Fibroblast of mammary gland (primary cell): ENCODE measurements around the gene TSPAN5.

Experiments
- DNase-seq: peaks from one replicate; pipeline ENCODE4 v3.0.0-alpha.2; 2010; ENCODE audit warnings: low read depth
- H3K4me3 ChIP-seq: 2 replicates; pipeline ENCODE4 v1.5.1; 2011; ENCODE audit warnings: low read depth, mild to moderate bottlenecking, low read length, moderate library complexity; ENCODE audit not compliant: control insufficient read depth
- TF ChIP-seq, protein P1 (sequence below): conservative IDR thresholded peaks from 2 replicates; pipeline ENCODE4 v1.5.1; 2011; ENCODE audit warnings: low read depth, low read length, inconsistent platforms; ENCODE audit not compliant: control insufficient read depth, insufficient read depth

The TSPAN5 gene

DNA sequence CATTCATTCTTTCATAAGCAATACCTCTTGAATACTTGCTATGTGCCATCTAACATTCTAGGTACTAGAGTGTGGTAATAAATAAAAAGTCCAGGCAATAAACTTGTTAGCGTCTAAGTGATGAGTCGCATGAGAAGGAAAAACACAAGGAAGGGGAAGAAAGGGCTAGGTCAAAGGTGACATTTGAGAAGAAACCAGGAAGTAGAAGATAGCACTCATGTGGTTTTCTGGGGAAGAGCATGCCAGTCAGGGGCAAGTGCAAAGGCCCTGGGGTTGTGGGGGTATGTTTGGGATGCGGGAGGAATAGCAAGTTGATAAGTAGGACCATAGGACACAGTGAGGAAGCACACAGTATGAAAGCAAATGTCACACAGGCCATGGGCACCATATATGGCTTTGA, 157.0 kb downstream of the TSPAN5 start:
- TF ChIP-seq, protein P1, sequence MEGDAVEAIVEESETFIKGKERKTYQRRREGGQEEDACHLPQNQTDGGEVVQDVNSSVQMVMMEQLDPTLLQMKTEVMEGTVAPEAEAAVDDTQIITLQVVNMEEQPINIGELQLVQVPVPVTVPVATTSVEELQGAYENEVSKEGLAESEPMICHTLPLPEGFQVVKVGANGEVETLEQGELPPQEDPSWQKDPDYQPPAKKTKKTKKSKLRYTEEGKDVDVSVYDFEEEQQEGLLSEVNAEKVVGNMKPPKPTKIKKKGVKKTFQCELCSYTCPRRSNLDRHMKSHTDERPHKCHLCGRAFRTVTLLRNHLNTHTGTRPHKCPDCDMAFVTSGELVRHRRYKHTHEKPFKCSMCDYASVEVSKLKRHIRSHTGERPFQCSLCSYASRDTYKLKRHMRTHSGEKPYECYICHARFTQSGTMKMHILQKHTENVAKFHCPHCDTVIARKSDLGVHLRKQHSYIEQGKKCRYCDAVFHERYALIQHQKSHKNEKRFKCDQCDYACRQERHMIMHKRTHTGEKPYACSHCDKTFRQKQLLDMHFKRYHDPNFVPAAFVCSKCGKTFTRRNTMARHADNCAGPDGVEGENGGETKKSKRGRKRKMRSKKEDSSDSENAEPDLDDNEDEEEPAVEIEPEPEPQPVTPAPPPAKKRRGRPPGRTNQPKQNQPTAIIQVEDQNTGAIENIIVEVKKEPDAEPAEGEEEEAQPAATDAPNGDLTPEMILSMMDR, result no peak
- DNase-seq, result peak; percentile 64
- H3K4me3 ChIP-seq, result no peak overlapping the region

DNA sequence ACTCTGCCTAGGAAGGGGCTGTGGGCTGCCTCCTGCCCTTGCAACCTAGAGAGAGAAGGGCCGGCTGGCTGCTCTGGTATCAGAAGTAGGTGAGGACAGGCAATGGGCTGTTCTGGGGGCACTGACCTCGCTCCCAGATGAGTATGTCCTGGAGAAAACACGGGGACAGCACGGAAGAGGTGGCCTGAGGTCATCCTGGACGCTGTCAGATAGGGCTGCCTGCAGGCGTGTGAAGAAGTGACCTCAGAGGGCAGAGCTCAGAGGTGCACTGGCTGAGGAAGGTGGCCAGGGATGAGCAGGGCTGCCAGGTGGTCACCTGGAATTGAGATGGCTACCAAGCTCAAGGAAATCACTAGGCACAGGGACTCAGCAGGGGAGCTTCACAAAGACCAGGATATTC, 159.6 kb downstream of the TSPAN5 start:
- no peak for DNase-seq
- TF ChIP-seq, protein P1, result no peak

DNA sequence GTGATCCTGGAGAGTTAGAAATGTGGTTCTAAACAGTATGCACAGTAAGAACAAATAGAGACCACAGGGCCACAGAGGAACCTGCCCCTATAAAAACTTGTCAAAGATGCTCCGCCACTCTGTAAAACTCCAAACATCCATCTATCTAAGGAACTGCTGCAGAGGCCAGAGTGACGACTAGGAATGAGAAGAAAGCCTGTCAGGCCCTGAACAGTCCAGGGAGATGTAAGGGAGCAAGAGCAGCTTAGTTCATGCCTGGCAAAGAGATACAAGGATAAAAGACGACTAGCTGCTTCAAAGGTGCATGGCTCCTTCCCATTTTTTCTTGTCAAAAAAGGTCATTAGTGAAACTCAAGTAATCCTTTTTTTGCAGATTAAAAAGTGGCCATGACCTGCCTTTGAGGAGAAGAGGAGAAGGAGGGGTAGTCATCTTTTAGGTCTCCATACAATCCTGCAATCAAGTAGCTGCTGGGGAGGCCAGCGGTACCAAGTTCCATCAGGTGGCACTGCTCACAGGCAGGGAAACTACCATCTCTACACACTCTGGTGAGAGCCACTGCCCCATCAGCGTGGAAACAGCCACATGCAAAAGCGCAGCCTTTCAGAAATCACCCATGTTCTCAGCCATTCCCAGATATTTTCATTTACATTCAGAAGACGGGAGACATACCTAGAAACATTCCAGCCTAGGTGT, 162.1 kb downstream of the TSPAN5 start:
- DNase-seq, result no peak
- TF ChIP-seq, protein P1, result no peak
- H3K4me3 ChIP-seq, result no peak overlapping the region

More for the DNA sequence above, 159.6 kb downstream of the TSPAN5 start:
- H3K4me3 ChIP-seq, result no peak overlapping the region

DNA sequence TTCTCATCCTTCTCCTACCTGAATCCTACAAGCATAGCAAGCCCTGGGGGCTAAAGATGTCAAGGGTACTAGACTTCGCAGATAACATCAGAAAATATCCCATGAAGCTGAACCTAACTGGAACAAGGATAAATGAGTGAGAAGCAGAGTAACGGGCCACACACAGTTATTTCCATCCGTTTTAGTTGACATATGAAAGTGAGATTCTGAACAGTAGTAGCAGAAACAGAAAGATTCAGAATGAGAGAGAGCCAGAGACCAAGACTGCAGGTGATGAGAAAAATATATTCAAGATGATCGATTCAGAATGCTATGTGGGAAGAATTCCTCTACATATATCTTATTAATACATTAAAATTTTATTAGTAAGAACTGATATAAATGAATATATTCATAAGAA, 165.1 kb downstream of the TSPAN5 start:
- TF ChIP-seq, protein P1, result no peak
- H3K4me3 ChIP-seq, result no peak overlapping the region
- no peak for DNase-seq

DNA sequence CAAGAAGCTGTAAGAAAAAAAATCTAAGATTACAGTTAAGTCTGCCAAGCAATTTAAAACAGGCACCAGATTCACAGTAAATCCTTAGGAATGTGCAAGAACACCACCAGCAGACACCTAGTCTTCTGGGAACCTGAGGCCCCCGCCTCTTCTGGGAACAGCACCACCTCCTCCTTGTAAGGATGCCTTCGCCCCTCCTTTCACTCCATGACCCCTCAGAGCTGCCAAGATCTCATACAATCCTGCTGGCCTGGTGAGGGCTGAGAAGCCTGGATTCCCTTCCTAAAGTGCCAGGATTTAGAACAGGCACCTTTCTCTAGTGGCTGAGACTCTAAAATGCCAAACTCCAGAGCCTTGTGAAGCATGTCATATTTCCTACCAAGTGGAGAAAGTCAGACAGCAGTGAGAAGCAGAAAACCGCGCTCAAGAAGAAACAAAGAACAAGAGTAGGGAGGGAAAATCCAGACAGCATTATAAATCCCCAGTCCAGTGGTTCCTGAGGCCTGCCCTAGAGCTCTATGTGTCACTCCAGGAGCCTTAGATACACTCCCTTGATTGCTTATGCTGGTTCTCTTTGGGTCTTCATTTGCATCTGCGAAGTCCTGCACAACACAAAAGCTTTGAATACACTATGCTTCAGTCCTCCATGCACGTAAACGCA, 166.4 kb downstream of the TSPAN5 start:
- no peak overlapping the region for H3K4me3 ChIP-seq
- peak; percentile 34 for DNase-seq
- TF ChIP-seq, protein P1, result no peak

DNA sequence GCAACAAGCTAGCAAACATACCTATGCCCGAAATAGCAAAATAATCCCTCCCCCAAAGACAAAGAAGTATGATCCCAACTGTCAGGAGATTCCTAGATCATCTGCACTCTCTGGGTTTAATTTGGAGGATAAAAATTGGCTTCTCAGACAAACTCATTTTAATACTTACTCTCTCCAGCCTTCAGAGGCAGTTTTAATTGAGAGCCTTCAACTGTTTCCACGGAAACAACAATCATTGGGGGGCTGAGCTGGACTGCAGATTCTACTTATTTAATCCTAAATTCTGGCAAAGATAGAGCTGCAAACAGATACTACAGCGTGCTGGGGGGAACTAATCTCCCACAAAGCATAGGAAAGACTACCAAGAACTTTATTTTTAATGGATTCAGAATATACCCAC, 168.2 kb downstream of the TSPAN5 start:
- no peak overlapping the region for H3K4me3 ChIP-seq
- no peak for DNase-seq

More for the DNA sequence above, 168.2 kb downstream of the TSPAN5 start:
- TF ChIP-seq, protein P1, result no peak
